HG02840 (cell line): Measurements from ENCODE around the gene DNAJC3.
A peak's percentile ranks its signal among the peaks of the same experiment; 100 is the strongest.

Source experiments
- ATAC-seq: cut with Tn5 transposase; IDR thresholded peaks from one replicate; pipeline ENCODE4 v1.9.1; 2021; ENCODE audit warnings: mild to moderate bottlenecking, moderate library complexity, moderate number of reproducible peaks; ENCODE audit not compliant: unreplicated experiment, low FRiP score

DNAJC3 gene

GRCh38 chr13:95822303-95822702 is 145.4 kb downstream of the DNAJC3 start:
- ATAC-seq: no peak

GRCh38 chr13:95833126-95833525 is 156.2 kb downstream of the DNAJC3 start:
- ATAC-seq: no peak

GRCh38 chr13:95833719-95834118 is 156.8 kb downstream of the DNAJC3 start:
- no peak for ATAC-seq

- peak; percentile 65 for ATAC-seq
These were observed 157.3 kb downstream of the DNAJC3 start for GRCh38 chr13:95834134-95834765.

GRCh38 chr13:95841894-95842293 is 165.0 kb downstream of the DNAJC3 start:
- ATAC-seq: no peak

GRCh38 chr13:95842898-95843297 is 166.0 kb downstream of the DNAJC3 start:
- ATAC-seq: no peak
